C4-2B (cell line): ENCODE measurements around the gene MYH10.

Experiments used
- CTCF ChIP-seq: fragments of 450-650 bp; conservative IDR thresholded peaks from 2 replicates; pipeline ENCODE4 v1.5.1; 2017; ENCODE audit warnings: mild to moderate bottlenecking
- ZFX ChIP-seq: fragments of 450-650 bp; IDR thresholded peaks from 2 replicates; pipeline ENCODE4 v1.6.1; 2017

- TF ChIP-seq CTCF (no peak), ZFX (no peak)
These were observed 24.1 kb downstream of the MYH10 start for GRCh38 chr17:8606401-8606800.
